ENCODE data around the gene PCBP3. TPM values are rescaled to one million over a fixed set of nuclear protein-coding genes. Genes with fewer than 3 reads are reported as not detected.
A peak's percentile ranks its signal among the peaks of the same experiment; 100 is the strongest.

The PCBP3 gene
- total RNA-seq, 2 experiments from 2014 or later: 3.4 to 3.8 TPM

GRCh38 chr21:45613396-45613795 is 30.1 kb upstream of the PCBP3 start:
- Histone ChIP-seq H3K27me3 (ENCODE audit: control insufficient read depth in 1 of 2, insufficient read depth in 2 of 2, low read length in 2 of 2) (no peaks in the 10 kb centered on the region), H3K27ac (ENCODE audit: low read depth in 1 of 2, low read length in 2 of 2) (no peak overlapping the region), H3K4me1 (ENCODE audit: insufficient read depth, low read length) (peaks cover 58% of the 10 kb centered on the region), H3K4me3 (ENCODE audit: low read length) (no peak overlapping the region), H3K9me3 (ENCODE audit: control insufficient read depth in 1 of 2, insufficient read depth in 1 of 2, low read length in 2 of 2) (no peaks in the 10 kb centered on the region), H3K36me3 (ENCODE audit: insufficient read depth, low read length) (peaks cover 4% of the 10 kb centered on the region)
- TF ChIP-seq CTCF (IDR thresholded peaks at IDR 0.05): no peak
- H3K27ac Mint-ChIP-seq: peak overlapping the region; percentile 86
- peaks cover 48% of the 10 kb centered on the region for H3K4me1 Mint-ChIP-seq (ENCODE audit: low read depth)
- H3K27me3 Mint-ChIP-seq: no peaks in the 10 kb centered on the region
- H3K9me3 Mint-ChIP-seq: no peaks in the 10 kb centered on the region
- intact Hi-C loops (cut with DNase I, micrococcal nuclease): loop anchor here in 1 of 2 experiments (10.0 kb wide), 1 partner anchor 151 kb away; no protein-coding TSS in a partner anchor
- ChIA-PET CTCF (no interaction called here), POLR2A (no interaction called here)
- DNase-seq: peak in 1 of 14 experiments; percentile 31
- peak overlapping the region; percentile 63 for H3K4me3 Mint-ChIP-seq
- H3K36me3 Mint-ChIP-seq (ENCODE audit: low read depth): no peaks in the 10 kb centered on the region
- no peak for ATAC-seq (ENCODE audit: poor library complexity)

- DNase-seq (no peak), ATAC-seq (ENCODE audit: poor library complexity) (no peak)
- Histone ChIP-seq H3K9me3 (ENCODE audit: control insufficient read depth in 1 of 2, insufficient read depth in 1 of 2, low read length in 2 of 2) (peaks cover 0 to 2% of the 10 kb centered on the region in 2 experiments), H3K27ac (ENCODE audit: low read depth in 1 of 2, low read length in 2 of 2) (no peak overlapping the region), H3K4me3 (ENCODE audit: low read length) (no peak overlapping the region), H3K4me1 (ENCODE audit: insufficient read depth, low read length) (peaks cover 53% of the 10 kb centered on the region), H3K27me3 (ENCODE audit: control insufficient read depth in 1 of 2, insufficient read depth in 2 of 2, low read length in 2 of 2) (no peaks in the 10 kb centered on the region), H3K36me3 (ENCODE audit: insufficient read depth, low read length) (peaks cover 4% of the 10 kb centered on the region)
- CTCF ChIA-PET: no interaction called here
- no peak for TF ChIP-seq CTCF (IDR thresholded peaks at IDR 0.05)
- peak overlapping the region; percentile 63 for H3K4me3 Mint-ChIP-seq
- H3K4me1 Mint-ChIP-seq (ENCODE audit: low read depth): peaks cover 43% of the 10 kb centered on the region
- H3K9me3 Mint-ChIP-seq: no peaks in the 10 kb centered on the region
- H3K27me3 Mint-ChIP-seq: no peaks in the 10 kb centered on the region
- peak overlapping the region; percentile 86 for H3K27ac Mint-ChIP-seq
- POLR2A ChIA-PET: no interaction called here
- intact Hi-C loops (cut with DNase I, micrococcal nuclease): loop anchor here in 1 of 2 experiments (10.0 kb wide), 1 partner anchor 151 kb away; no protein-coding TSS in a partner anchor
- no peaks in the 10 kb centered on the region for H3K36me3 Mint-ChIP-seq (ENCODE audit: low read depth)
Measured at GRCh38 chr21:45613881-45614280, 29.6 kb upstream of the PCBP3 start.

- peak overlapping the region; percentile 91 for H3K27ac Mint-ChIP-seq
- TF ChIP-seq CTCF (IDR thresholded peaks at IDR 0.05): no peak
- H3K27me3 ChIP-seq (ENCODE audit: control insufficient read depth in 1 of 2, insufficient read depth in 2 of 2, low read length in 2 of 2): no peaks in the 10 kb centered on the region
- ATAC-seq (ENCODE audit: poor library complexity): peak; percentile 89
- CTCF ChIA-PET: interaction anchor here (0.7 to 2.1 kb wide), 4 partner anchors 19 to 914 kb away, joined by 3 to 6 read pairs (median 4); no protein-coding TSS in a partner anchor
- H3K4me3 ChIP-seq (ENCODE audit: low read length): peak overlapping the region; percentile 56
- peak overlapping the region; percentile 87 for H3K4me3 Mint-ChIP-seq
- intact Hi-C loops (cut with DNase I, micrococcal nuclease): loop anchor here in 1 of 2 experiments (1.0 to 10.0 kb wide), 3 partner anchors 23 to 150 kb away; partner anchors contain the start of gene PCBP3
- no peaks in the 10 kb centered on the region for H3K36me3 Mint-ChIP-seq (ENCODE audit: low read depth)
- H3K36me3 ChIP-seq (ENCODE audit: insufficient read depth, low read length): peaks cover 4% of the 10 kb centered on the region
- POLR2A ChIA-PET: no interaction called here
- H3K9me3 Mint-ChIP-seq: no peaks in the 10 kb centered on the region
- no peaks in the 10 kb centered on the region for H3K27me3 Mint-ChIP-seq
- DNase-seq: peak; percentile 74 to 98 (median 88)
- peak overlapping the region; percentile 71 to 93 for H3K27ac ChIP-seq (ENCODE audit: low read depth in 1 of 2, low read length in 2 of 2)
- H3K4me1 Mint-ChIP-seq (ENCODE audit: low read depth): peaks cover 42% of the 10 kb centered on the region
- peaks cover 46% of the 10 kb centered on the region for H3K4me1 ChIP-seq (ENCODE audit: insufficient read depth, low read length)
- peaks cover 0 to 7% of the 10 kb centered on the region in 2 experiments for H3K9me3 ChIP-seq (ENCODE audit: control insufficient read depth in 1 of 2, insufficient read depth in 1 of 2, low read length in 2 of 2)
Measured at GRCh38 chr21:45615145-45615711, 28.3 kb upstream of the PCBP3 start.

Measured in CD4-positive, alpha-beta T cell (primary cell).